GM18505 (cell line): Measurements from ENCODE around the gene DBN1.

ENCODE experiments used
- ATAC-seq: cut with Tn5 transposase; IDR thresholded peaks from one replicate; pipeline ENCODE4 v1.9.1; 2021; ENCODE audit not compliant: unreplicated experiment
- POLR2A ChIP-seq: IDR thresholded peaks from 4 replicates; pipeline ENCODE4 v1.6.1; 2011; ENCODE audit warnings: borderline replicate concordance; ENCODE audit not compliant: insufficient read depth, insufficient read length; ENCODE audit errors: extremely low read depth

Gene DBN1

GRCh38 chr5:177432143-177432838 is 41.1 kb downstream of the DBN1 start:
- ATAC-seq: no peak
- no peak for TF ChIP-seq POLR2A

- TF ChIP-seq POLR2A: peak; percentile 58
- ATAC-seq: peak; percentile 37
Observed at GRCh38 chr5:177431317-177432142, 41.9 kb downstream of the DBN1 start.

- no peak for TF ChIP-seq POLR2A
- ATAC-seq: no peak
Observed at GRCh38 chr5:177430972-177431316, 42.5 kb downstream of the DBN1 start.

- peak; percentile 18 for TF ChIP-seq POLR2A
- no peak for ATAC-seq
Observed at GRCh38 chr5:177430140-177430951, 43.1 kb downstream of the DBN1 start.

- no peak for ATAC-seq
- TF ChIP-seq POLR2A: peak; percentile 38
Observed at GRCh38 chr5:177429248-177430040, 44.0 kb downstream of the DBN1 start.

GRCh38 chr5:177428574-177429217 is 44.7 kb downstream of the DBN1 start:
- TF ChIP-seq POLR2A: no peak
- ATAC-seq: no peak

GRCh38 chr5:177427919-177428573 is 45.4 kb downstream of the DBN1 start:
- ATAC-seq: no peak
- TF ChIP-seq POLR2A: peak; percentile 42

- no peak for ATAC-seq
Observed at GRCh38 chr5:177427211-177427822, 46.1 kb downstream of the DBN1 start.

GRCh38 chr5:177426566-177427210 is 46.7 kb downstream of the DBN1 start, which contains the start of gene GRK6:
Gene GRK6, plus strand, starts transcription at chr5:177426676. Its CDS starts 170 bp downstream, at chr5:177426846.
- ATAC-seq: peak; percentile 13
- peak; percentile 69 for TF ChIP-seq POLR2A

More at GRCh38 chr5:177427211-177427822, 46.1 kb downstream of the DBN1 start:
- TF ChIP-seq POLR2A: peak; percentile 3

- peak; percentile 96 for TF ChIP-seq POLR2A
- peak; percentile 68 for ATAC-seq
Observed at GRCh38 chr5:177425801-177426565, 47.5 kb downstream of the DBN1 start.

GRCh38 chr5:177425196-177425800 is 48.1 kb downstream of the DBN1 start:
- ATAC-seq: no peak
- no peak for TF ChIP-seq POLR2A
